HG03025 (cell line): ENCODE results near the gene LRRC4C.
"Not testable (repeated sequence)": the region's sequence is repeated elsewhere in the genome, so short reads cannot be mapped to it uniquely, and the experiment has no call there.

ENCODE experiments used
- ATAC-seq: cut with Tn5 transposase; IDR thresholded peaks from one replicate; pipeline ENCODE4 v1.9.1; 2021; ENCODE audit warnings: mild to moderate bottlenecking, moderate library complexity; ENCODE audit not compliant: unreplicated experiment, low FRiP score

LRRC4C gene

DNA sequence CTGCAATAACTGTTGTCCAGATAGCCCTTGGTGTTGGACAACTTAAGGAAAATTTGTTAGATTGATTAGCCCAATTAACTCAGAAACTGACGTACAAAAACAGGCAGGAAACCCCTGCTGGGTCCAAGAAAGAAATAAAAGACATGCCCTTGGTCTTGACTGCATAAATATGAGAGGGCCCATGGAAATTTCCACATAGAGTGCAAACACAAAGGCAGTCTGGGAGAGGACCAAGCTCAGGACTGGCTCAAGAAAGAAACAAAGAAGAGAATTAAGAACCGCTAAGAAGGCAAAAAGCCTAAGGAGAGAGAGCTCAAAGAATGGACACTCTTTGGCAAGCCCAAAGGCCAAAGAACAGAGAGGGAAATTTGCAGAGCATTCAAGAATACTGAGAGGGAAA lies 1243.9 kb downstream of the LRRC4C start:
- ATAC-seq, result no peak

DNA sequence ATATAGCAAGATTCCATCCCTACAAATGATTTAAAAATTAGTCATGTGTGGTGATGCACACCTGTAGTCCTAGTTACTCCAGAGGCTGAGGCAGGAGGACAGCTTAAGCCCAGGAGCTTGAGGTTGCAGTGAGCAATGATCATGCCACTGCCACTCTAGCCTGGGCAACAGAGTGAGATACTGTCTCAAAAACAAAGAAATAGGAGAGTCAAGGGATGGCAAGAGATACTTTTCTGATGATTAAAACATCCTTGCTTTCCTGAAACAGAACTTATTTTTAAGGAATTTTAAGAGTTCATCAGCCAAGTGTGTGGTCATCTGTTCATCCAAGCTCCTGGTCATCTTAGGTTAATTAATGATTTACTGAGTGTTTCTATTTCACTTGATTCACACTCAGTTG lies 1252.0 kb downstream of the LRRC4C start:
- no peak for ATAC-seq

DNA sequence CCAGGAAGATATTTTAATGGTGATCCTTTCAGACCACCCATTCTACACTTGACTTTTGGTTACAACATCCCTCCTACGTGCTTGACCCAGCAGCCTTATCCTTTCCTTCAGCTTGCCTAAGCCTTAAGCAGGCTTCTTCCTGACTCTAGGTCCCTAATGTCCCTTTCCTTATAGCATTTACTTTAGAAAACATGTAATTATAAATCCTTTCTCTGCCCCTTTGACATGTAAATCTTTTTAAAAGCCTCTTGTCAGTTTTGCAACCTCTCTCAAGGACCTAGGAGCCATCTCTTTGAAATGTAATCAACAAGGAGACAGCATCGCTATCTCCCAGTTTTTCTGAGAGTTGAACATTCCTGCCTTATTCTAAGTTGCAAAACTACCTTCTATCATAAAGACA lies 1255.2 kb downstream of the LRRC4C start:
- no peak for ATAC-seq

DNA sequence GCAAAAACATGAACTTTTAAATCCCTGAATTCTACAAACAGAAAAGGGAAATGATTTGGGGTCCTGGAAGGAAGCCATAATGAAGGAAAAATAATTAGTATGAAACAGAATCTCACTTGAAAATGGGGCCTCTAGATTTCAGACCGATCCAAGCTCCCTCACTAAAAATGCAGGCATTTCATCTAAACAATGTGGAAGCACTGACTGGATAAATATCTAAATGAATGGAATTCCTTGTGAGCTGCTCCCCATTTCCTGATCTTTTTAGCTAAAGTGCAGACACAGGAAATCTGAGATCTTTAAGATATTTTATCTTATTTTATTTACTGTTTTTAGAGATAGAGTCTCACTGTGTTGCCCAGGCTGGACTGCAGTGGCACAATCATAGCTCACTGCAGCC lies 1255.8 kb downstream of the LRRC4C start:
- ATAC-seq, result no peak

DNA sequence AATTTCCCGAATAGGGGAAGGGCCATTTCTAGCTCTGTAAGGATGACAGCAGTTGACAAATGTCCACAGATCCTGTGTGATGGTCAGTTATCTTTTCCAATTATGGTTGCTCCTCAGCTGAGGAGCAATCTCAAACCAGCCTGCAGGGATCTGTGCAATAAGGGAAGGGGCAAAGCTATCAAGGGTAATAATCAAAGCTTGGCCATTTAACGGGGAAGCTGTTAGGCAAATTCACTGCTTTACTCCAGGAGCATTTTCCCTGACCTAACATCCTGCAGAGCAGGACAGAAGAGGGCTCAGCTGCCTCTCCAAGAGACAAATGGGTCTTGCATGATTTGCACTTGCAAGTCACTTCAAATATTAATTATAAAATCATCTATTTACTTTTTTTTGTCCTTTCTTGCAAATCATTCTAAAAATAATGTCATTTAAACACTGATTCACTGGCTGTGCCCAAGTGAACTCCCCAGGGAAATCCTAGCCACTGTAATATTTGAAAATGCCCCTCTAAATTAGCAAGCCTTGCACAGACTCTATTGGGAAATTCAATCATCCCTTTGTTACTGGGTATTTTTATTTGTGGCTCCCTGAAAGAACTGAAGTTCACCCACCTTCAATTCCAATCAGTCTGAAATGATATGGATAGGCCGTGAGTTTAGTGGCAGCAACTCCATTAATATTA lies 1256.7 kb downstream of the LRRC4C start:
- ATAC-seq, result no peak

DNA sequence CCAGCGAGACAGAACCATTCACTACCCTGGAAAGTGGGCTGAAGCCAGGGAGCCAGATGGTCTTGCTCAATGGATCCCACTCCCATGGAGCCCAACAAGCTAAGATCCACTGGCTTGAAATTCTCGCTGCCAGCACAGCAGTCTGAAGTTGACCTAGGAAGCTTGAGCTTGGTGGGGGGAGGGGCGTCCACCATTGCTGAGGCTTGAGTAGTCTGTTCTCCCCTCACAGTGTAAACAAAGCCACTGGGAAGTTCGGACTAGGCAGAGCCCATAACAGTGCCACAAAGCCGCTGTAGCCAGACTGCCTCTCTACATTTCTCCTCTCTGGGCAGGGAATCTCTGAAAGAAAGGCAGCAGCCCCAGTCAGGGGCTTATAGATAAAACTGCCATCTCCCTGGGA lies 1266.9 kb downstream of the LRRC4C start:
- not testable (repeated sequence) for ATAC-seq

DNA sequence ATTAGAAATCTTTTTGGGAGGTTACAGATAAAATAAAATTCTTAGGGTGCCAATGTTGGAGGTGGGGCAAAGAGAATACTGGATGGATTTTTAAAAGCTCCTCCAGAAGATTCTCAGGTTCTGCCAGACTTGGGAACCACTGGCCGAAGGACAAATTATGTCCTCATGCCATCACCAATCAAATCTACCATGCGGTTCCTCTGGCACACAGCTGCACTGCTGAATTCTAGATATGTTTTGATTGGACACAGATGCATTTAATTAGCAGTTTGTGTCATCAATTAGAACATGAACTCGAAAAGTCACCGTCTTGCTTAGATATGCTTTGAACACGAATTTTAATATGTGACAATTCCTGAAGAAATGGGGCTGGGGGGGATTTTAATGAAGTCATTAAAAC lies 1269.2 kb downstream of the LRRC4C start:
- no peak for ATAC-seq

DNA sequence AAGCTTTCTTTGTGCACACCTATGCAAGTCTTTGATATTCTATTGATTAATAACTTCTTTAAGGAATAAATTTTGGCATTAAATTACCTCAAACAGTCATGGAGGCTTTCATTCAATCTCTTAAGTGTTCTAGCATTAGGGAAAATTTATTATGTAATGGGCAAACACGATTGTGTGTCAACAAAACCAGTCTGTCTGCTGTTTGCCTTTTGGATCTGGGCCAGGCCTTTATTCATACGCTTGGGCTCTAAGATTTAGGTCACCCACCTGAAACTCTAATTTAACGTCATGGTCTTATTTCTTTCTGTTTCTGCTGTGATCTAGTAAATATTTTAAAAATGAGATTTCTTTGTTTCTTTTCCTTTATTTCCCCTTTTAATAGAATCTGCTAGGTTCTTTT lies 1270.6 kb downstream of the LRRC4C start:
- no peak for ATAC-seq

DNA sequence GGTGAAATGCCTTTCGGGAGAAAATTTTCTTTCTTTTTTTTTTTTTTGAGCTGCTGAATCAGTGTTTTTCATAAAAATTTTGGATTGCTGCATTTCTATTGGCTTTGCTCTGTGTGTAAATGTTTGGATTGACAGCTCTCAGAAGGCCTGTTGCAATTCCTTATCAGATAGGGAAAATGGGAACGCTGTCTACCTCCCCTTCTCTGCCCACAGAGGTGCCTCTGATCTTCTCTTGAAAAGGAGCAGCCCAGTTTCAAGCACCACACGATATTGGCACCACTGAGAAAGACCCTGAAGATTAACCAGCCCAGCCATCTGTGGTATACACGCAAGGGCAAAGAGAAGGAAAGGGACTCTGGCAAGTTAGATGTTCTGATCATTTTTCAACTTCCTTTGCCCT lies 1272.2 kb downstream of the LRRC4C start:
- ATAC-seq, result no peak

DNA sequence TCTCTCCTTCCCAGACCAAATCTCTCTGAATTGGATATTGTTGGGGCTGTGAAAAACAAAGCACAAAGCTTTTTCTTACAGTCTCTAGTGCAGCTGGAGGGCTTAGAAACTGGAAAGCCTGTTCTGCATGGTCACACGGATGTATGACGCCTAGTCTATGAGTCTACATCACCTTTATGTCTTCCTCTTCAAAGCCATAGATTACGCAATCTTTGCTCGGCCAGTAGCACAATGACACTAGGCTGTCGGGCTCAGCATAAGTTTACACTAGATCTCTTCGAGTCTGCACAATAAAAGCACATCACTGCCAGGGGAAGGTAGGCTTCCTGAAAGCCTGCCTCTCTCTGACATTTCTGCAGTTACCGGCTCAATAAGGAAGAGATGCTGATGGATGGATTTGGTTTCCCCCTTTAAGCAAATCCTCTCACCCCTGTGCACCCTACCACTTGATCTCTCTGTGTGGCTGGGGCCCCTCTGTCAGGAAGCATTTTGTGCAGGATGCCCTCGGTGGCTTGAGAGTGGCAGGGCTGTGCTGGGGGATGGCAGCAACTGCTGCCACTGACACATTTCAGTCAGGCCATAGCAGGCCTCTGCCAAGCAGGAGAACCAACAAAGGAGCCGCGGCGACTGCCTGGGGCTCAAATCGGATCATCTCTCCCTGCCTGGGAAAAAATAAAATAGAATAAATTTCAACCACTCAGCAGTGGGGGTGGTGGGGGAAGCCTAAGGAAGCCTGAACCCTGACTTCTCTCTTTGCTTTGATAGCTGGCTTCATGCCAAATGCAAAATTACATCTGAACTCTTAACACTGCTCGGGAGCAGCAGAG lies 1272.8 kb downstream of the LRRC4C start:
- no peak for ATAC-seq

DNA sequence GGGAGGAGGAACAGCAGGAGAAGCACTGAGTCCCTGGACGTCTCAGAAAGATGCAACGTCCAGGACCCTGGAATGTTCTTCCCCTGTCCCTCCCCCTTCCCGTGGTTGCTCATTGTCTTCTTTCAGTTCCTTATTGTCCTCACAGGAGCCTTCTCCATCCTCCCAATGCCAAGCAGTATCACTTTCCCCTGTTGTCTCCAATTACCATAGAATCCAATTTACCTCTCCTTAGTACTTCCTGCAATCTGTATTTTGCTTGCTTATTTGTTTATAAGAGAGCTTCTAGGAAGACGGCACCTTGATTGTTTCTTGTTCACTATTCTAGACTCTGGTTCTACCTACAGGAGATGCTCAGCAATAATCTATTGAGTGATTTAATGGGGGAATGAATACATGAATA lies 1273.7 kb downstream of the LRRC4C start:
- no peak for ATAC-seq

DNA sequence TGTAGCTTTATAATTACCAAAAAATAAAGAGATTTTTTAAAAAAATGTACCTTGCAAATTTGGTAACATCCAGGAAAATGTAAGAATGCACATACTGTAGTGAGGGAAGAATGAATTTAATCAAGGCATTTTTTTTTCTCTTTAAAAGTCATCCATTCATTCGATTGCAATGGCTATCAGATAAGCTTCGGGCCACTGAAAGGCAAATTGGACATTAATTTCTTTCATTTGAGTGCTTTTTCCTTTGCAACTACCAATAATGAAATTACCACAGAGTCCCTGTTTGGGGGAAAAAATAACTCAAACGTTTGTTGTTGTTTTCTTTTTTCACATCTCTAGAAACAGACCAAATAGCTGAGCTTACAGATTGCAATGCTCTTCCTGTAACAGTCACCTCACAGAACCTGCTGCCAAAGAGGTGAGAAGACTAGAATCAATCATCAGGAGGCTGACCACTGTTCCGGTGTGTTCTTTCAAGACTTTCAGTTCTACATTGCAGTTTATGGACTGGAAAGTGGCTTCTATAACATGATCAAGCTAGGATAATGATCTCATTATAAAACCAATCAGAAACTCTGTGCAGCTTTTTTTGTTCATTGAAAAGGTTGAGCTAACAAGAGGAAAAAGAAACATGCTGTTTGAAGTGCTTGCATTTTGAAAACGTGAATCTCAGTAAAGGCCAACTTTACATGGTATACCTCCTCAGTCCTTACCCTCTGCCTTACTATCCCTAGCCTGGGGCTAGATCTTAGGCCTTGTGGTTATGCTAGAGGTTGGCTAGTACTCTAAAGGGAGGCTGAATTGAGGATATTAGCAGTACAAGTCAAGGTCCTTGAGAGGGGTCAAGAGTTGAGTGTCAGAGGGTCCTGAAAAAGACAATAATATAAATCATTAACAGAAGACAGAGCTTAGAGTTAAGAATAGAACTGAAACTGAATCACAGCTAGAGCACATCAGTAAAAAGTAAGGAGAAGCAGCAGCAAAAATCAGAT lies 1276.1 kb downstream of the LRRC4C start:
- peak; percentile 86 for ATAC-seq

DNA sequence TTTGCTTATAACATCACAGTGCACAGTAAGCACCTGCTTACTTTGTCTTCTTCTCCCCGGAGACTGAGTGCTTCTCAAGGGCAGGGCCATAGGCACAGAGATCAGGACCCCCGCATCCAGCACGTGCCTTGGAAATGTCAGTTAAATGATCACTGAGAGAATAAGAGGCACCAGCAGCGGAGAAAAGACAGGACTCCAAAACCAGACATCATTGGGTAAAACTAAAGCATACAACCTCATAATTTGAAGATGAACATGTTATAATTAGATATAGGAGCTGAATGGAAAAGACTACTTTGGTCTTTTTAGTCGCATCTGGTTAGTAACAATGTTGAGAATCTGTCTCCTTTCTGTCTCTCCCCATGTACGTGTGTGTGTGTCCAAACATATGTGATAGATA lies 1279.9 kb downstream of the LRRC4C start:
- no peak for ATAC-seq

DNA sequence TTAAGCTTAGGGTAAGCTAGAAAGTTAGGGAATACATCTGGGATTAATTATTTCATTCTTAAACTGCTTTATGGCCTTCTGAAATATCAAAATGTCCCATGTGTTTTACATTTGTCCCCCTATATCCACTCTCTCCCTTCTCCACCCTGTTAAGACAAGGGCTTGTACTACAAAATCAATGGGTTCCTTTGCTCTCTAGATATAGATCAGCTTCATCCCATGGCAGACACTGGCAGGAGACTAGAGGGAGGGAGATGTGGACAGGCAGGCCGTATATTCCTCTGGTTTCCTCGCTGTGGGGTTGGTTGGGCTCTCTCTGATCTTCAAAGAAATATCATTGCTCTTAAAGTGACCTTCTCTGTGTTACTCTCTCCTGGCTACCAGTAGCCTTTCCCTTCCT lies 1281.0 kb downstream of the LRRC4C start:
- ATAC-seq, result no peak

DNA sequence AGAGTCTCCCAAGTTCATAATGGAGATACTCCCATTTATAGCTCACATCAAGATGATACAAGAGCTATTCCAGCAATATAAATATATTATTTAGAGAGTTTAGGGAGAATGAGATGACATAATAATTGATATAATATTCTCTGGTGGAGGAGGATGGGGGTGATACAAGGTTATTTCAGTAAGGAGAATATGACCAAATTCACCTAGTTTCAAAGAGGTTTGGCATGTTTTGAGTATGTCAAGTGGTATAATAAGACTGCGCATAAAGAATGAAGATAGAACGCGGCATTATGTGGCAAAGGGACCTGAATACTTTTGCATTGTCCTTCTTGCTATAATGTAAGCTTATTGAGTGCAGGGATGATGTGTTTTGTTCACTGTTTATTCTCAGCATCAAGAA lies 1283.5 kb downstream of the LRRC4C start:
- no peak for ATAC-seq

DNA sequence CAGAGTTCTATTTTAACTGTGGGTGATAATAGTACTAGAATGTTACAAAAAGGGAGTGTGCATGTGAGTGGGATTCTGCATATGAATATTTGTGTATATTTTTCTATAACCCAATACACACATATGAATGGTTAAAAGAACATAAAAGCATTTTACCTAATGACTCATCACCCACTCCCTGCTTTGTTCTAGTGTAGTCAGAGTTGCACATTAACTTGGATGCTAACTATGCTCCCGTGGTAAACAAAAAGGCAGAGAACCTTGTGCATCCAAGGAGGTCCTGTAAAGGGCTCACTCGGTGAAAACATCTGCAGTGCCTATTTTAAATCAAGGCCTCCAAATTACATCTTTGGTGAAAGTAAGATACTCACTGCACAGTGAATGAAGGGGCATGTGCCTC lies 1289.4 kb downstream of the LRRC4C start:
- ATAC-seq, result no peak

DNA sequence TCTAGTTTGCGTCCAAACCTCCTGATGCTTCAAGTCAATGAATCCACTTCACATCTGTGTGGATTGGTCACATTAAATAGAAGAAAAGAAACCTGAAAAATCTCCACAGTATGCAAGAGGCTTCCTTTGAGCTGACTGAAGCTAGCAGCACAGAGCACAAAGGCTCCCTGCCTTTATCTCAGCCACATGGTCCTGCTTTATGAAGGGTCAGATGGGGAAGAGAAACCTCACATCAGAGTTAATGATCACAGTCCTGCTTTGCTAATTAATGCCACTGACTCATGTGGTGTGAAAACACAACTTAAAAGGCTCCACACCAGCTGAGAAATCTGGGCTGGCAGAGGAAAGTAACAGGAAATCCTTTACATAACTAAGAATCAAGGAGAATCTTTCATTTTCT lies 1291.0 kb downstream of the LRRC4C start:
- ATAC-seq, result peak; percentile 64

DNA sequence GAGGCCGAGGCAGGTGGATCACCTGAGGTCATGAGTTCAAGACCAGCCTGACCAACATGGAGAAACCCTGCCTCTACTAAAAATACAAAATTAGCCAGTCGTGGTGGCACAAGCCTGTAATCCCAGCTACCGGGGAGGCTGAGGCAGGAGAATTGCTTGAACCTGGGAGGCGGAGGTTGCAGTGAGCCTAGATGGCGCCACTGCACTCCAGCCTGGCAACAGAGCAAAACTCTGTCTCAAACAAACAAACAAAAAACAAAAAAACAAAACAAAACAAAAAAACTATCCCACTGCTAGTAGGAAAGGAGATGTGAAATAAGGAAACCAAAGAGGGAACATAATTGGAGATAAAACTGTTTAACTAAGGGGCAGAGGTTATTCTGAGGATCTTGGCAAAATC lies 1291.6 kb downstream of the LRRC4C start:
- not testable (repeated sequence) for ATAC-seq

DNA sequence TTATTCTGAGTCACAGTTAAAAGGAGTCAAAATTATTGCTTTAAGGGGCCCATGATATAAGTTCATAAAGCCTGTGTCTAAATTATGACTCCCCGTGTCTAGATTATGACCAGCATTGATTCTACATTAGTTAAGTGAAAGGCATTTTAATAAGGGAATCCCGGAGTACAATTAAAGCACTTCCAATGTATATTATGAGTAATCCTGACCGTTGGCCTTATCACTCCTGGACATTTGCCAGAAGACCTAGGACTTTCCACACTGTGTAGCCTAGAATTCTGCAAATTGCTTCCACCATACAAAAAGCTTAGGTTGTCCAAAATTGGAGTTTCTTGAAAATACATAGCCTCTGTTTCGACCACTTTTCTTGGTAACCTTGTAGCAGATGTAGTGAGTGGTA lies 1292.6 kb downstream of the LRRC4C start:
- no peak for ATAC-seq

DNA sequence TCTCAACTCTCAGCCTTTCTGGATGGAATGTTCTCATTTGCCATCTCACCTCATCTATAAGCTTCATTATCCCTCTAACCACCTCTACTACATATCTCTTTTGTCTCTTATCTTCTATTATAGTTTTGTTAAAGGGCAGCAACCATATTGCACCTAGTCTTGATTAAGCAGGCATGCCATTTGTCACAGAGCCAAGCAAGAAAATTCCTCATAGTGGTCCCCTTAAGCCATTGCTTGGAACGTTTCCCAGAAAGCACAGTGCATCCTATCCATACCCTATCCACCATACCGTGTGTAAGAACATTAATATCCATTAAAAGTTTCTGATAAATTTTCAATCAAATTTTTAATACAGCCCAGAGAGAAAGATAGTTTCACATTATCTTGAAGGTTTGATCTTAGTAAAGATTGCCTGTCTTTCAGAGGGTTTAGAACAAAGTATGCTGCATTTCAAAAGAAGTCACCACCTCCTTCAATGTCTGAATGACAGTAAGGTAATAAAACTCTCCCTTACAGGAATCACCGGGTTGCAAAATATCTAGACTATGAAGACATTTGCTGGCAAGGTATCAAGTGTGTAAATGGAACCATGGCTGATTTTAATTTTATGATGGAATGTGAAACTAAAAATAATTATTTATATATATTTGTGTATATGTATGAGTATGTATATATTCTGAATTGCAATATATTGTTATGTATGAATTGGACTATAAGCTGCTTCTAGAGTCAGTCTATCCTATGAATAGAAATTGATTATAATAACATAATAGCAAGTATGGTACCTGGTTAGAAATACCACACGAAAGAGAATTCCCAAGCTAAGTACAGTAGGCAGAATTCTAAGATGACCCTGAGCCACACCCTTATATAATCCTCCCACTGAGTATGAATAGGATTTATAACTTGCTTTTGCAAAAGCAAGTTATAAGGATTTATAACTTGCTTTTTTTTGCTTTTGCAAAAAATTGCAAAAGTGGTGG lies 1296.3 kb downstream of the LRRC4C start:
- ATAC-seq, result no peak
